ENCODE results near the gene PLXNB2.

The PLXNB2 gene

GRCh38 chr22:50233223-50233622 lies 74.2 kb downstream of the PLXNB2 start:
- peaks cover 56 to 63% of the 10 kb centered on the region in 2 donors for H3K36me3 Mint-ChIP-seq
- no peak for ATAC-seq (replicated peaks)
- H3K27ac Mint-ChIP-seq = no peak overlapping the region
- H3K4me1 Mint-ChIP-seq = peaks cover 25 to 37% of the 10 kb centered on the region in 2 donors
- peaks cover 7 to 8% of the 10 kb centered on the region in 2 donors for H3K9me3 Mint-ChIP-seq
- H3K4me3 Mint-ChIP-seq = no peak overlapping the region
- H3K27me3 Mint-ChIP-seq = no peaks in the 10 kb centered on the region
- DNase-seq = no peak

- Mint-ChIP-seq H3K4me1 (peaks cover 22 to 31% of the 10 kb centered on the region in 2 donors), H3K27me3 (no peaks in the 10 kb centered on the region), H3K4me3 (no peak overlapping the region), H3K9me3 (peaks cover 7 to 8% of the 10 kb centered on the region in 2 donors), H3K36me3 (peaks cover 52 to 58% of the 10 kb centered on the region in 2 donors), H3K27ac (no peak overlapping the region)
- DNase-seq = no peak
- no peak for ATAC-seq (replicated peaks)
Observed at GRCh38 chr22:50232481-50233151, 74.8 kb downstream of the PLXNB2 start.

- ATAC-seq (replicated peaks) (no peak), DNase-seq (no peak)
- Mint-ChIP-seq H3K4me1 (peaks cover 12% of the 10 kb centered on the region in 2 donors), H3K9me3 (peaks cover under 1 to 1% of the 10 kb centered on the region in 2 donors), H3K4me3 (no peak overlapping the region), H3K27ac (no peak overlapping the region), H3K36me3 (peaks cover 46 to 53% of the 10 kb centered on the region in 2 donors), H3K27me3 (no peaks in the 10 kb centered on the region)
Observed at GRCh38 chr22:50229370-50229769, 78.1 kb downstream of the PLXNB2 start.

- no peak for ATAC-seq (replicated peaks)
- Mint-ChIP-seq H3K9me3 (no peaks in the 10 kb centered on the region), H3K4me3 (no peak overlapping the region), H3K4me1 (peaks cover 4 to 6% of the 10 kb centered on the region in 2 donors), H3K27me3 (no peaks in the 10 kb centered on the region), H3K36me3 (peaks cover 43 to 52% of the 10 kb centered on the region in 2 donors), H3K27ac (no peak overlapping the region)
- no peak for DNase-seq
Observed at GRCh38 chr22:50228366-50228765, 79.1 kb downstream of the PLXNB2 start.

GRCh38 chr22:50227579-50228215 lies 79.7 kb downstream of the PLXNB2 start:
- Mint-ChIP-seq H3K36me3 (peaks cover 42 to 54% of the 10 kb centered on the region in 2 donors), H3K4me3 (no peak overlapping the region), H3K27ac (no peak overlapping the region), H3K4me1 (peaks cover 4 to 6% of the 10 kb centered on the region in 2 donors), H3K9me3 (no peaks in the 10 kb centered on the region), H3K27me3 (no peaks in the 10 kb centered on the region)
- DNase-seq (no peak), ATAC-seq (replicated peaks) (no peak)

- no peak for ATAC-seq (replicated peaks)
- Mint-ChIP-seq H3K27me3 (no peaks in the 10 kb centered on the region), H3K27ac (no peak overlapping the region), H3K9me3 (no peaks in the 10 kb centered on the region), H3K4me1 (peaks cover 4 to 6% of the 10 kb centered on the region in 2 donors), H3K36me3 (peaks cover 41 to 53% of the 10 kb centered on the region in 2 donors), H3K4me3 (no peak overlapping the region)
- DNase-seq = no peak
Observed at GRCh38 chr22:50226875-50227165, 80.6 kb downstream of the PLXNB2 start.

- Mint-ChIP-seq H3K4me1 (peaks cover 4 to 6% of the 10 kb centered on the region in 2 donors), H3K27ac (no peak overlapping the region), H3K36me3 (peaks cover 42 to 54% of the 10 kb centered on the region in 2 donors), H3K27me3 (no peaks in the 10 kb centered on the region), H3K4me3 (no peak overlapping the region), H3K9me3 (no peaks in the 10 kb centered on the region)
- DNase-seq (no peak), ATAC-seq (replicated peaks) (no peak)
Observed at GRCh38 chr22:50226063-50226874, 81.2 kb downstream of the PLXNB2 start.

- DNase-seq (no peak), ATAC-seq (replicated peaks) (no peak)
- no peak overlapping the region for H3K4me3 Mint-ChIP-seq
- no peaks in the 10 kb centered on the region for H3K9me3 Mint-ChIP-seq
- peaks cover 46 to 60% of the 10 kb centered on the region in 2 donors for H3K36me3 Mint-ChIP-seq
- no peaks in the 10 kb centered on the region for H3K27me3 Mint-ChIP-seq
- H3K27ac Mint-ChIP-seq = no peak overlapping the region
- peaks cover 4 to 6% of the 10 kb centered on the region in 2 donors for H3K4me1 Mint-ChIP-seq
Observed at GRCh38 chr22:50225200-50225969, 82.1 kb downstream of the PLXNB2 start.

Measured in stimulated activated naive B cell treated with anti-CD40 and anti-IgM and Interleukin-4, amounts not matched to agents 10 μg/mL and 1 μg/mL and 100 μg/mL, for 72 hours (primary cell).